Stimulated activated naive CD4-positive, alpha-beta T cell (primary cell): ENCODE measurements around the gene SLC2A11.

Experiments used
- DNase-seq, 6 experiments: peaks; one replicate each; lab custom pipeline; 2025; lab: John Stamatoyannopoulos, UW

The SLC2A11 gene

GRCh38 chr22:23832226-23833016, 25.3 kb upstream of the SLC2A11 start:
- DNase-seq, result no peak

DNA sequence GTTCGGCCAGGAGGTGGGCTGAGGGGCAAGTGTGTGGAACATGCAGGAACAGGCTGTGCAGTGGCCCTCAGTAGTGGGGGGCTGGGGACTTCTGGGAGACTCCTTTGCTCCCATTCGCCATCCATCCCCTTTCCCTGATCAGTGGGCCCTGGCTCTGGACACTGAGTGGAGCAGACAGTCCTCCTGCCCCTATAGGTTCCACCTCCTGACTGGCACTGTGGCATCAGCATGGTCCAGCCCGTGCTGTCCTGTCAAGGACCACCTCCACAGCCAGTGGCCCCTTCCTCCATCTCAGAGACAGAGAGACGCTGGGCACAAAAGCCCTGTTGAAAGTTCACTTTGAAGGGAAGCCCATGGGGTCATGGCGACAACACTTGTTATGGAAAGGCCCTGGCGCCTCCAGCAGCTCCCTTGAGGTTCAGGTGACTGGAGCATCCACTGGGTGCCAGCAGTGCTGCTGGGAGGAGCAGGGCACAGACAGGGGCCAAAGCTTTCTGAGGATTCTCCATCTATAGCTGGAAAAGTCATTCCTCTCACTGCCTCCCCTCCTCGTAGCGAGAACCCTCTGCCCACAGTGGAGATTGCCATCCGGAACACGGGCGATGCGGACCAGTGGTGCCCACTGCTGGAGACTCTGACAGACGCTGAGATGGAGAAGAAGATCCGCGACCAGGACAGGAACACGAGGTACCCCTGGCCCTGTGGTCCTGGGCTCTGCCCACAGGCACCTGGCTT, 24.5 kb upstream of the SLC2A11 start:
- DNase-seq, result no peak

DNA sequence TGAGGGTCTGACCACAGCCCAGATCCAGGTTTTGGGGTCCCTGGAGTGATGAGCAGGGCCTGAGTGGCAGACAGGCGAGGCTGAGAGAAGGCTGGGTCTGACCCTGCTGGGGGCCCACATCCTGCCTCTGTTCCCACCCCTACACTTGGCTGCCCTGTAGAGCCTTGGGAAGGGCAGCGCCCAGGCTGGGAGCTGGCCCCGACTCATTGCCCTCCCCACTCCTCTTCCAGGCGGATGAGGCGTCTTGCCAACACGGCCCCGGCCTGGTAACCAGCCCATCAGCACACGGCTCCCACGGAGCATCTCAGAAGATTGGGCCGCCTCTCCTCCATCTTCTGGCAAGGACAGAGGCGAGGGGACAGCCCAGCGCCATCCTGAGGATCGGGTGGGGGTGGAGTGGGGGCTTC, 23.8 kb upstream of the SLC2A11 start:
- no peak for DNase-seq

GRCh38 chr22:23834406-23834792, 23.3 kb upstream of the SLC2A11 start:
- DNase-seq, result no peak

DNA sequence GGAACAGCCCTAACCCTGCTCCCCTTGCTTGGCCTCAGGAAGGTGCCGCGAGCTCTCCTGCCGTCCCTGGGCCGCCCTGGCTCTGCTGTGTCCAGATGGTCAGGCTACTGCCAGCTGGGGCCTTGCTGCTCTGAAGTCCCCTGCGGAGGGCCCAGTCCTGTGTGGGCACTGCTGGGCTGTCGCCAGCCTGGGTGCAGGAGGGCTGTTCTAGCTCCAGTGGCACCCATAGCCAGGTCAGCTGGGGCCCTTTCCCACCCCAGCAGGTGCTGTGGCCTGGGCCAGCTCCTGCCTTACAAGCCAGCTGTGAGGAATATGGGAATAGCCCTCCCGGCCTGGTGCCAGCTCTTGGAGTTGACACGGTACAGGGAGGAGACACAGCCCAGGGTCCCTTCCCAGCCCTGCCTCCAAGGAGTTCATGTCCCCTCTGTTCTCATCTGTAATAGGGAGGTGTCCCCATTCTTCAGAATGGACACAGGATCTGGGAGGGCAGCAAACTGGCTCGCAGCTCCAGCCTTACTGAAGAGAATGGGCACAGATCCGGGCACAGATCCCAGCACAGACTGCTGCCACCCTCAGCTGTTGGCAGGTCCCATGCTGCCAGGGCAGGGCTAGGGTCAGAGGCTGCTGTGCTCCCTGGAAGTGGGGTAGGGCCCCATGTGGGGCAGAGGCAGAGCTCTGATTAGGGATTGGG, 22.7 kb upstream of the SLC2A11 start:
- DNase-seq, result no peak

- DNase-seq, result no peak
Observed at GRCh38 chr22:23835484-23836144, 22.1 kb upstream of the SLC2A11 start.

DNA sequence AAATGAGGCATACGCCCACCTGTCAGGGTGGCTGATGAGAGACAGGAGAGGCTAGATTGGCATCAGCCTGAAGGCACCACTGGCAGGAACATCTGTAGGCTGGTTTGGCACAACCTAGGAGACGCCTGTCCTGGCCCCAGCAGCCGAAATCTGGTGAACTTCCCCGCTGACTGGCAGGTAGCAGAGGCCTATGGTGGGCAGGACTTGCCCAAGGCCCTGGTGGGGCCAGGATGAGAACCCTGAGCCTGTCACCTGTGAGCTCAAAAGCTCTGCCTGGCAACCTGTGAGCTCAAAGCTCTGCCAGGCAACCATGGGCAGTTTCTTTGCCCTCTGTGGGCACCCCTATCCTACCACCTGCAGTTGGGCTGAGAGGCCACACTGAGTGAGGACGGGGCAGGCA, 21.4 kb upstream of the SLC2A11 start:
- DNase-seq, result no peak

DNA sequence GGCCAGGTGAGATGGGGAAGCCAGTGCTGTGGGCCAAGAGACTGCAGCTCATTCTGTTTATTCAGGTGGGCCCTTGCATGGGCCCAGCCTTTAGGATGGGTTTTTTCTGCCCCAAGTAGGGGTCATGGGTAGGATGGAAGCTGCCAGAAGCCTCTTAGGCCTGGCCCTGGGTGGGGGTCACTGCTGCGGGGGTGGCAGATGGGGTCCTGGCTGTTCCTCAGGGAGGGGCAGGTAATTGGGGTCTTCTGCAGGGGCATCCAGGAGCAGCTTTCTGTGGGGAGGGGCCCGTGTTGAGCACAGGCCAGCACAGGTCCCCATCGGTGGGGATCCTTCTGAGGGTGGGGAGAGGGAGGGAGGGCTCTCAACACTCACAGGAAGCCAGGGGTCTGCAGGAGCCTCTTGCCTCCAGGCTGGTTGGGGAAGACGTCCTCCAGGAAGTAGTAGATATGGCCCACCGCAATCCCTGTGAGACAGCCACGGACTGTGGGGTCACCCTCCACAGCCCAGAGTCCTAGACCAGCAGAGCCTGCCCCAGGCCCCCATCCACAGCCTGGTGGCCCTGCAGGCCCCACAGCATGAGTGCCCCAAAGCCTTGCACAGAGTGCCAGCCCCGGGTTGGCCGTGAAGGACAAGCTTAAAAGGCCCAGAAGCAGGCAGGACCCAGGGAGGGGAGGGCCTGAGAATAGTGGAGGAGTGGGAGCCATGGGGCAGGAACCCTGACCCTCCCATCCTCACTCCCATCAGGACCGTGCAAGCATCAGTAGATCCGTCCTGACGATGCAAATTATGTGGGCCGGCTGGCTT, 20.8 kb upstream of the SLC2A11 start:
- DNase-seq, result peak in 1 of 6 experiments; percentile 12

GRCh38 chr22:23837496-23837859, 20.2 kb upstream of the SLC2A11 start:
- DNase-seq, result no peak

DNA sequence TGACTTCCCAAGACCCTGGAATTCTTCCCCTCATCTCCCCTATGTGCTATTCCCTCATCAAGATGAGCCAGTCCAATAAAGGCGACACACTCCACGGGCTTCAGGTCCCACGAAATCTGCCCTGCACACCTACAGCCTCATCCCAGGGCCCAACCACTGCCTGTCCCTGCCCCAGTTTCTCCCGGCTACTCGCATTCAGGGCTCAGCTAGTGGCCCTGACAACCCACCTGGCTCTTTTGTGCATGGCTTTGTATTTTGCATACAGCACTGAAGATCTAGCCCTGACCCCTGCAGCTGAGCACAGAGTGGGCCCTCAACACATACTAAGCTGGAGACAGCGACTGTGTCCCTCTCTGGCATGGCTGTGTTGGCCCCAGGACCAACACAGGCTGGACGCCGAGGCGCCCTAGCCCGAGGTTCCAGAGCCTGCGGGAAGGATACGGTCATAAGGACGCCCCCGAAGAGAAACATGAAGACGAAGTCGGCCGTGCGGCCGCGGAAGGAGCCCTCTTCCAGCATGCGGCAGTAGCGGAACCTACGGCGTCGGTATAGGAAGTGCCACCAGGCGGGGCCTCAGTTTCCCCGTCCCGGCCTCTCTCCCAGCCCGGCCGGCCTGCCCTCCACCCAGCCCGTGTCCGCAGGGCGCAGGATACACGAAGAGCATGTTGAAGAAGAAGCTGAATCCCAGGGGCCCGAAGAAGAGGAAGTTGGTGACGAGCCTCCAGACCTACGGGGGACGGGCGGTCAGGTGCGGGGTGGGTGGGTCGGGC, 19.6 kb upstream of the SLC2A11 start:
- no peak for DNase-seq

- DNase-seq, result peak; percentile 87 to 93 (median 91)
Observed at GRCh38 chr22:23838681-23839468, 18.8 kb upstream of the SLC2A11 start, which contains the start of gene DERL3. DERL3 (minus strand) TSS chr22:23839006; CDS start chr22:23838987, 19 bp downstream.

GRCh38 chr22:23840026-23840425, 17.6 kb upstream of the SLC2A11 start:
- no peak for DNase-seq

DNA sequence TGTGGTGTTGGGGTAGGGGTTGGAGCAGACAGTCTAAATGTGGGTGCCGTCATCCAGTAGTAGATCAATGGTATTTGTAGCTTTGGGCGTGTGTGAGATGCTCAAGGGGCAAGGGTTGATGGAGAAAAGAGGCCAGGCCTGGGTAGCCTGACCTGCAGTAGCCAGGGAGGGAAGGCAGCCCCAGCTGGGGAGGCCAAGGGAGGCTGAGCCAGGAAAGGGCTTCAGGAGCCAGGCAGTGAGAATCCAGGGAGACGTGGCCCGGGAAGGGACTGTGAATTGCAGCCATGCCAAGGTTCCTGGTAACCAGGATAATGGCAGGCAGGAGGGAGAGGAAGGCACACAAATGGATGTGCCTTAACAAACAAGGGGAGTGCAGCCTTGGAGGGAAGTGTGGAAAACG, 16.4 kb upstream of the SLC2A11 start:
- no peak for DNase-seq

DNA sequence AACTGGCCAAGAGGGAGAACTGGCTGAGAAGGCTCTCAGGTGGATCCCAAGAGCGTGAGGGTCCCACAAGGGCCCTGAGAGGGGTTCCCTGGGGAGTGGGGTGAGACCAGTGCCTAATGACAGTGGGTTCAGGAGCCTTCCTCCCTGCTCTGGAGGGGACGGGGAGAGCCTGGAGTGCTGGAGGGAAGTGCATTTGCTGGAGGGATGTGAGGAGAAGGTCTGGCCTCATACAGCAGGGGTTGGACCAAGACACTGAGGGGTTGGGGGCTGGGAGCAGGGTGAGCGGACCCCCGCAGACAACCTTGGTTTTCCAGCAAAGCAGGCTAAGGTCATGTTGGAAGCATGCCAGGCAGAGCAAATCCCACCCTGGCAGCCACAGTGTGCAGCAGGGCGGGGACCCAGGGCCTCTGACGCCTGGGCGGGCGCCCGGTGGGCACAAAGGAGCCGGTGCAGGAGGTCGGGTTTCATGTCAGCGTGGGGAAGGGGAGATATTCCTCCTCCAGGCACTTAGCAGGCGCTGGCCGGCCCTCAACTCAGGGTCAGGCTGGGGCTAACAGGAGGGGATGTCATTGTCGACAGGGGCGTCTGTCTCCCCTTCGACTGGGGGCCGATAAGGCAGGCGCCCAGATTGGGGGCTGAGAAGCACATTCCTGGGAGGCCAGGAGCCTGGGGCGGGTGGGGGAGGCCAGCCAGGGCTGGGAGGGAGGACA, 15.8 kb upstream of the SLC2A11 start:
- no peak for DNase-seq

DNA sequence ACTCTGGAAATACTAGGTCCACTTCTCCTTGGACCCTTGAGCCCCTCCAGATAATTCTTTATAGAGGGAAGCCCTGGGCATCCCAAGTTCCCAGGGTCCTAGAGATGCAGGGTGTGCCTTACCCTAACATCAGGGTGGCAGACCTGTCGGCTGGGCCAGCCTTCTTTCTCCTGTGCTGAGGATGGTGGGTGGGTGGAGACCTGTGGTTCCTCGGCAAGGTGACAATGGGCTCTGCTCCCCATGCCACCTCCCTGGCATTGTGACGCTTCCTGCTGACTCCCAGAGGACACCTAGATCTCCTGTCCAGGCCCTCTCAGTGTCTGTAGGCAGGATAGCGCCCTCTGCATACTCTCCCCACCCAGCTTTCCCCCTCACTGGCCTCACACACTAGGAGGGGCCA, 15.1 kb upstream of the SLC2A11 start:
- DNase-seq, result no peak

DNA sequence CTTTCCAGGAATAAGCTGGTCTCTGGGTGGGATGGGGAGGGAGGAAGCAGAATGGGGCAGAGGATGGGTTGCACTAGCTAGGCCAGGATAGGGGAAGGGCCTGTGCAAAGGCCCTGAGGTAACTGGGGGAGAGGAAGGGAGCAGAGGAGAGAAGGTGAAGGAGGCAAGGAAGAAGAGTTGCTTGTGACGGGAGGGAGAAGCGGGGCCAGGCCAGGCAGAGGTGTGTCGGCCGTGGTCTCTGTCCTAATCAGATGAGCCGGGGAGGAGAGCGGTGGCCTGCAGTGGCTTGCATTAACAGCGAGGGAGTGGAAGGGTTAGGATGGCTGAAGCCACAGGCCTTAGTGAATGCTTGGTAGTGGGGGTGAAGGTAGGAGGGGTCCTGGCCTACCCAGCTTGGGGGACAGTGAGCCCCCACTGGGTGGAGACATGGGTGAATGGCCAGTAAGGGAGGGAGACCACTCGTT, 12.9 kb upstream of the SLC2A11 start:
- DNase-seq, result no peak

GRCh38 chr22:23845265-23846080, 12.2 kb upstream of the SLC2A11 start:
- DNase-seq, result no peak

GRCh38 chr22:23846081-23846469, 11.6 kb upstream of the SLC2A11 start:
- no peak for DNase-seq
